Transverse colon (tissue), 4 donors: ENCODE data around the gene MARCHF9. TPM values are rescaled to one million over a fixed set of nuclear protein-coding genes. Genes with fewer than 3 reads are reported as not detected.
"Not testable (repeated sequence)": the region's sequence is repeated elsewhere in the genome, so short reads cannot be mapped to it uniquely, and the experiment has no call there.

ENCODE experiments used
- DNase-seq: peaks from one replicate; pipeline ENCODE4 v3.0.0-alpha.2; 2019
- H3K27ac ChIP-seq, 4 donors: fragments of 200-600 bp; sonication (generic); 2 replicates each; pipeline ENCODE4 v1.5.1; 2016 to 2018; ENCODE audit warnings: inconsistent platforms in 4 of 4
- H3K27me3 ChIP-seq: fragments of 200-600 bp; sonication (generic); 2 replicates; pipeline ENCODE4 v1.5.1; 2017; ENCODE audit warnings: inconsistent platforms
- H3K36me3 ChIP-seq, 4 donors: fragments of 200-600 bp; sonication (generic); 2 replicates each; pipeline ENCODE4 v1.5.1; 2017 to 2019; ENCODE audit warnings: inconsistent platforms in 4 of 4
- H3K4me1 ChIP-seq, 4 donors: fragments of 200-600 bp; sonication (generic); 2 replicates each; pipeline ENCODE4 v1.5.1; 2017 to 2020; ENCODE audit warnings: inconsistent platforms in 4 of 4
- H3K4me3 ChIP-seq, 4 donors: fragments of 200-600 bp; sonication (generic); 1 replicate in 1 of 4; 2 replicates in 3 of 4; pipeline versions ENCODE4 v1.5.1 to v1.6.1; 2017 to 2019; ENCODE audit warnings: inconsistent platforms in 4 of 4
- H3K9me3 ChIP-seq, 2 donors: fragments of 200-600 bp; sonication (generic); 2 replicates each; pipeline ENCODE4 v1.5.1; 2017 to 2019; ENCODE audit warnings: inconsistent platforms in 2 of 2
- EP300 ChIP-seq: sonication (generic); formaldehyde crosslinking; IDR thresholded peaks from one replicate; pipeline ENCODE4 v1.6.1; 2017; ENCODE audit warnings: antibody characterized with exemption, low read depth
- POLR2A ChIP-seq: fragments of 450-650 bp; IDR thresholded peaks from one replicate; pipeline ENCODE4 v1.6.1; 2016; ENCODE audit warnings: antibody characterized with exemption, mild to moderate bottlenecking, moderate library complexity
- POLR2AphosphoS5 ChIP-seq, 3 donors: sonication (generic); formaldehyde crosslinking; IDR thresholded peaks; one replicate each; pipeline ENCODE4 v1.6.1; 2016; ENCODE audit warnings: antibody characterized with exemption in 3 of 3
- WGBS, 2 donors: methylation state at CpG; one replicate each; pipeline ENCODE4 v1.1.5; 2018; ENCODE audit warnings: low coverage in 1 of 2; 5-methylcytosine and 5-hydroxymethylcytosine counted together
- in situ Hi-C, 4 donors: fragments of 200-750 bp; cut with MboI; loops; one replicate each; pipeline versions ENCODE4 v1.15.0 to v1.15.1; 2017; ENCODE audit warnings: low sequenced_read_pairs in 3 of 4, low pct_ligation_motif_present in 1 of 4, low pct_unique_long_range_greater_than_20kb in 1 of 4
- intact Hi-C: fragments of 100-400 bp; cut with DNase I; formaldehyde crosslinking; loops from one replicate; pipeline ENCODE4 v1.15.1; 2023; ENCODE audit warnings: low total_unique reads
- total RNA-seq, 4 donors: library from RNA; depleted of rRNA; stranded (reverse); fragments of >200 nt; gene quantifications; one replicate each; pipeline ENCODE4 v1.1.0, GENCODE V29; 2016
- TF ChIP-seq, protein P1 (sequence below), 5 experiments: fragments of 200-600 bp in 3 of 5; fragments of 450-650 bp in 2 of 5; sonication (generic) in 3 of 5; IDR thresholded peaks; 1 replicate in 2 of 5; 2 replicates in 3 of 5; pipeline ENCODE4 v1.5.1; 2016 to 2017; ENCODE audit warnings: antibody characterized with exemption in 5 of 5, inconsistent platforms in 3 of 5, mild to moderate bottlenecking in 2 of 5, moderate library complexity in 1 of 5

The MARCHF9 gene
- total RNA-seq, 4 donors from 2014 or later: 1.5 to 24.1 (median 9.5) TPM

DNA sequence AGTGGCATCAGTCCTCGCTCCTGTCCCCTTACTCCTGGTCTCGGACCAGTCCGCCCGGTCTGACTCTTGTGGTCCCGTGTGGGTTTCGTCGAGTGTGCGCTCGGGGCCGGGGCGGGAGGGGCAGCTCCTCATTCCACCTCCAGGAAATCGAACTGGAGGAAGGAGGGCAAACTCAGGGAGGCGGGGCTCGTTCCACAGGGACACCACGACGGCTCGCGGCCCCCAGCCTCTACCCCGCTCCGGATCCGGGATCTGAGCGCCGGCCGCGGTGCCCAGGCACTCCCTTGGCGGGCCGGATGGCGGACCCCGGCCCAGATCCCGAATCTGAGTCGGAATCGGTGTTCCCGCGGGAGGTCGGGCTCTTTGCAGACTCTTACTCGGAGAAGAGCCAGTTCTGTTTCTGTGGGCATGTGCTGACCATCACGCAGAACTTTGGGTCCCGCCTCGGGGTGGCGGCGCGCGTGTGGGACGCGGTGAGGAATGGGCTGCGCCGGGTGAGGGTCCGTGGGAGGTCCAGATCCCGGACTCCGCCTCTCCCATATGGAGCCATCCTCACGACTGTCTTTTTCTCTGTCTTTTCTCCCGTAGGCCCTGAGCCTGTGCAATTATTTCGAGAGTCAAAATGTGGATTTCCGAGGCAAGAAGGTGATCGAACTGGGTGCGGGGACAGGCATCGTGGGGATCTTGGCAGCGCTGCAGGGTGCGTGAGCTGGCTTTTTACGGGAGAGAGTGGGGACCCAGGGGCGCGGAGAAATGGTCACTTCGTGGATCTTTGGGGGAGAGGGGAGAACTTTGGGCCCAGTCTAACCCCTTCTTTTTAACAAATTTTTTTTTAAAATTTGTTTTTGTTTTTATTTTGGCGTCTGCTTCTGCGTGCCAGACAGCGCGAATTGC lies 17.8 kb downstream of the MARCHF9 start, which contains the start of gene EEF1AKMT3:
Gene EEF1AKMT3 (plus strand): TSS at position 186 of the 894 bp plus-strand sequence. CDS start 111 bp downstream, at position 297.
- TF ChIP-seq, protein P1, sequence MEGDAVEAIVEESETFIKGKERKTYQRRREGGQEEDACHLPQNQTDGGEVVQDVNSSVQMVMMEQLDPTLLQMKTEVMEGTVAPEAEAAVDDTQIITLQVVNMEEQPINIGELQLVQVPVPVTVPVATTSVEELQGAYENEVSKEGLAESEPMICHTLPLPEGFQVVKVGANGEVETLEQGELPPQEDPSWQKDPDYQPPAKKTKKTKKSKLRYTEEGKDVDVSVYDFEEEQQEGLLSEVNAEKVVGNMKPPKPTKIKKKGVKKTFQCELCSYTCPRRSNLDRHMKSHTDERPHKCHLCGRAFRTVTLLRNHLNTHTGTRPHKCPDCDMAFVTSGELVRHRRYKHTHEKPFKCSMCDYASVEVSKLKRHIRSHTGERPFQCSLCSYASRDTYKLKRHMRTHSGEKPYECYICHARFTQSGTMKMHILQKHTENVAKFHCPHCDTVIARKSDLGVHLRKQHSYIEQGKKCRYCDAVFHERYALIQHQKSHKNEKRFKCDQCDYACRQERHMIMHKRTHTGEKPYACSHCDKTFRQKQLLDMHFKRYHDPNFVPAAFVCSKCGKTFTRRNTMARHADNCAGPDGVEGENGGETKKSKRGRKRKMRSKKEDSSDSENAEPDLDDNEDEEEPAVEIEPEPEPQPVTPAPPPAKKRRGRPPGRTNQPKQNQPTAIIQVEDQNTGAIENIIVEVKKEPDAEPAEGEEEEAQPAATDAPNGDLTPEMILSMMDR (IDR thresholded peaks at IDR 0.05): peak in 1 of 5 experiments; percentile 9
- no peak for TF ChIP-seq POLR2AphosphoS5 (IDR thresholded peaks at IDR 0.05)
- Histone ChIP-seq H3K27ac (peak within 1 kb of the TSS; percentile 92 to 98 (median 94)), H3K36me3 (no peaks in the 10 kb centered on the region), H3K4me3 (peak within 1 kb of the TSS; percentile 62 to 95 (median 75)), H3K4me1 (peaks cover 9 to 23% (median 17%) of the 10 kb centered on the region in 4 donors), H3K27me3 (no peaks in the 10 kb centered on the region), H3K9me3 (no peaks in the 10 kb centered on the region)
- in situ Hi-C loops: no loop called here
- intact Hi-C loops: no loop called here
- WGBS, 2 donors: 2 to 30% methylated on average over 4 to 63 of the region's 67 CpGs
- peak; percentile 75 for DNase-seq

GRCh38 chr12:57774634-57775033 lies 19.7 kb downstream of the MARCHF9 start:
- H3K27me3 ChIP-seq, intact Hi-C loops, H3K36me3 ChIP-seq, H3K27ac ChIP-seq, DNase-seq, H3K9me3 ChIP-seq, in situ Hi-C loops, H3K4me3 ChIP-seq: not testable (repeated sequence)
- 94 to 95% methylated on average over 10 to 11 of the region's 11 CpGs for WGBS, 2 donors
- H3K4me1 ChIP-seq: peaks cover 9 to 23% (median 17%) of the 10 kb centered on the region in 4 donors

- H3K9me3 ChIP-seq: no peaks in the 10 kb centered on the region
- intact Hi-C loops (no loop called here), in situ Hi-C loops (no loop called here)
- peaks cover 9 to 23% (median 17%) of the 10 kb centered on the region in 4 donors for H3K4me1 ChIP-seq
- no peak overlapping the region for H3K4me3 ChIP-seq
- TF ChIP-seq EP300 (no peak), POLR2A (no peak), POLR2AphosphoS5 (IDR thresholded peaks at IDR 0.05) (no peak)
- TF ChIP-seq, protein P1 (IDR thresholded peaks at IDR 0.05): no peak
- DNase-seq: no peak
- H3K36me3 ChIP-seq: no peaks in the 10 kb centered on the region
- 80 to 87% methylated on average over 3 of the region's 3 CpGs for WGBS, 2 donors
- H3K27ac ChIP-seq: no peak overlapping the region
- H3K27me3 ChIP-seq: no peaks in the 10 kb centered on the region
Measured at GRCh38 chr12:57775044-57775443, 20.1 kb downstream of the MARCHF9 start.

GRCh38 chr12:57775563-57776246 lies 20.8 kb downstream of the MARCHF9 start:
- Histone ChIP-seq H3K9me3 (no peaks in the 10 kb centered on the region), H3K36me3 (no peaks in the 10 kb centered on the region), H3K4me1 (peaks cover 9 to 21% (median 17%) of the 10 kb centered on the region in 4 donors), H3K27ac (no peak overlapping the region), H3K4me3 (no peak overlapping the region), H3K27me3 (no peaks in the 10 kb centered on the region)
- DNase-seq: no peak
- intact Hi-C loops: no loop called here
- in situ Hi-C loops: no loop called here
- 79 to 89% methylated on average over 3 to 4 of the region's 4 CpGs for WGBS, 2 donors
- no peak for TF ChIP-seq POLR2AphosphoS5 (IDR thresholded peaks at IDR 0.05)
- TF ChIP-seq, protein P1 (IDR thresholded peaks at IDR 0.05): no peak
- TF ChIP-seq POLR2A: no peak
- no peak for TF ChIP-seq EP300
